8988T (cell line): ENCODE data around the gene SAA2.
"Not testable (repeated sequence)": the region's sequence is repeated elsewhere in the genome, so short reads cannot be mapped to it uniquely, and the experiment has no call there.

ENCODE experiments used
- DNase-seq: peaks from one replicate; pipeline ENCODE4 v3.0.0; 2011

Gene SAA2

GRCh38 chr11:18248561-18248960 is at the start of gene SAA2:
Gene SAA2 (minus strand): TSS chr11:18248668. CDS start chr11:18248011, 657 bp downstream.
- no peak for DNase-seq

GRCh38 chr11:18295316-18295715 is 46.8 kb upstream of the SAA2 start:
- no peak for DNase-seq

- DNase-seq: no peak
Observed at GRCh38 chr11:18294862-18295261, 46.4 kb upstream of the SAA2 start.

- DNase-seq: no peak
Observed at GRCh38 chr11:18288911-18289310, 40.4 kb upstream of the SAA2 start.

- DNase-seq: no peak
Observed at GRCh38 chr11:18285841-18286240, 37.4 kb upstream of the SAA2 start.

GRCh38 chr11:18282626-18283025 is 34.2 kb upstream of the SAA2 start:
- no peak for DNase-seq

GRCh38 chr11:18280438-18281045 is 32.1 kb upstream of the SAA2 start:
- DNase-seq: no peak

GRCh38 chr11:18277565-18278271 is 29.2 kb upstream of the SAA2 start:
- DNase-seq: no peak

- DNase-seq: no peak
Observed at GRCh38 chr11:18271206-18271605, 22.7 kb upstream of the SAA2 start.

- DNase-seq: no peak
Observed at GRCh38 chr11:18270102-18270501, 21.6 kb upstream of the SAA2 start.

- not testable (repeated sequence) for DNase-seq
Observed at GRCh38 chr11:18269252-18269651, 20.8 kb upstream of the SAA2 start.

- DNase-seq: not testable (repeated sequence)
Observed at GRCh38 chr11:18267335-18268133, 19.1 kb upstream of the SAA2 start.

- no peak for DNase-seq
Observed at GRCh38 chr11:18265949-18266348, 17.5 kb upstream of the SAA2 start, which contains the start of gene SAA1. Gene SAA1 (plus strand): TSS chr11:18266264. CDS start chr11:18266888, 624 bp downstream.

GRCh38 chr11:18264677-18265555 is 16.4 kb upstream of the SAA2 start:
- no peak for DNase-seq

GRCh38 chr11:18264035-18264434 is 15.6 kb upstream of the SAA2 start:
- no peak for DNase-seq

GRCh38 chr11:18262681-18263350 is 14.3 kb upstream of the SAA2 start:
- not testable (repeated sequence) for DNase-seq

- no peak for DNase-seq
Observed at GRCh38 chr11:18261721-18262120, 13.3 kb upstream of the SAA2 start.

GRCh38 chr11:18259259-18259658 is 10.8 kb upstream of the SAA2 start:
- no peak for DNase-seq

GRCh38 chr11:18254781-18255361 is 6.4 kb upstream of the SAA2 start:
- no peak for DNase-seq

- DNase-seq: no peak
Observed at GRCh38 chr11:18253778-18254338, 5.4 kb upstream of the SAA2 start.

- no peak for DNase-seq
Observed at GRCh38 chr11:18253233-18253632, 4.8 kb upstream of the SAA2 start.
